GM13977 (cell line): ENCODE results near the gene RGL4.
"Not testable (repeated sequence)": the region's sequence is repeated elsewhere in the genome, so short reads cannot be mapped to it uniquely, and the experiment has no call there.

Experiments
- DNase-seq: peaks from one replicate; pipeline ENCODE4 v3.0.0; 2012; ENCODE audit warnings: low spot score
- CTCF ChIP-seq: IDR thresholded peaks from 2 replicates; pipeline ENCODE4 v1.5.1; 2012; ENCODE audit warnings: mild to moderate bottlenecking, control low read depth; ENCODE audit not compliant: insufficient read depth; ENCODE audit errors: extremely low read depth, missing control alignments
- in situ Hi-C: fragments of 300-500 bp; cut with MboI; formaldehyde crosslinking; loops from one replicate; pipeline ENCODE4 v1.12.0; 2022; ENCODE audit warnings: low sequenced_read_pairs, low pct_unique_long_range_greater_than_20kb, mixed read lengths, inconsistent platforms; ENCODE audit not compliant: unreplicated experiment

RGL4 gene

GRCh38 chr22:23720855-23721254 lies 30.0 kb downstream of the RGL4 start:
- no peak for DNase-seq
- in situ Hi-C loops: no loop called here
- TF ChIP-seq CTCF: no peak

- no peak for DNase-seq
- in situ Hi-C loops: no loop called here
- TF ChIP-seq CTCF: no peak
Measured at GRCh38 chr22:23722160-23722559, 31.3 kb downstream of the RGL4 start.

GRCh38 chr22:23722724-23723123 lies 31.9 kb downstream of the RGL4 start:
- DNase-seq: no peak
- TF ChIP-seq CTCF: no peak
- in situ Hi-C loops: no loop called here

GRCh38 chr22:23728108-23728507 lies 37.3 kb downstream of the RGL4 start:
- DNase-seq, in situ Hi-C loops: not testable (repeated sequence)

- no peak for TF ChIP-seq CTCF
- in situ Hi-C loops: no loop called here
Measured at GRCh38 chr22:23737696-23738095, 46.9 kb downstream of the RGL4 start.

GRCh38 chr22:23742505-23743264 lies 51.9 kb downstream of the RGL4 start:
- DNase-seq: no peak

More at GRCh38 chr22:23737696-23738095, 46.9 kb downstream of the RGL4 start:
- DNase-seq: no peak

More at GRCh38 chr22:23742505-23743264, 51.9 kb downstream of the RGL4 start:
- TF ChIP-seq CTCF: no peak
- in situ Hi-C loops: no loop called here
